ENCODE measurements around the gene PLXNB2. TPM values are rescaled to one million over a fixed set of nuclear protein-coding genes. Genes with fewer than 3 reads are reported as not detected.

The PLXNB2 gene
- total and polyA plus RNA-seq, 12 donors: 12.4 to 431 (median 296) TPM

GRCh38 chr22:50301581-50301991 is 5.9 kb downstream of the PLXNB2 start:
- Histone ChIP-seq H3K9me3 (replicated peaks in 1 of 3) (no peaks in the 10 kb centered on the region), H3K27me3 (no peaks in the 10 kb centered on the region), H3K4me3 (peak overlapping the region in 1 of 4 donors; percentile 5), H3K36me3 (replicated peaks in 1 of 2) (no peaks in the 10 kb centered on the region), H3K27ac (peak overlapping the region in 4 of 5 donors; percentile 13 to 97 (median 93)), H3K4me1 (replicated peaks in 1 of 2) (peaks cover 92 to 96% of the 10 kb centered on the region in 2 donors)
- no peak for TF ChIP-seq POLR2A (IDR thresholded peaks at IDR 0.05)
- TF ChIP-seq CTCF (IDR thresholded peaks at IDR 0.05): no peak
- intact Hi-C loops (cut with DNase I): no loop called here
- WGBS, 4 donors: 58 to 65% (median 61%) methylated on average over 9 to 17 of the region's 17 CpGs; no CpG with 5 or more reads in 1 of the 4 donors
- DNase-seq: no peak

- DNase-seq: no peak
- Histone ChIP-seq H3K4me3 (peak overlapping the region in 1 of 4 donors; percentile 29), H3K36me3 (replicated peaks in 1 of 2) (no peaks in the 10 kb centered on the region), H3K27ac (peak overlapping the region in 2 of 5 donors; percentile 72 to 95), H3K27me3 (no peaks in the 10 kb centered on the region), H3K4me1 (replicated peaks in 1 of 2) (peaks cover 95 to 96% of the 10 kb centered on the region in 2 donors), H3K9me3 (replicated peaks in 1 of 3) (no peaks in the 10 kb centered on the region)
- intact Hi-C loops (cut with DNase I): no loop called here
- WGBS, 4 donors: 75 to 88% (median 83%) methylated on average over 4 to 14 of the region's 14 CpGs
- no peak for TF ChIP-seq POLR2A (IDR thresholded peaks at IDR 0.05)
- TF ChIP-seq CTCF (IDR thresholded peaks at IDR 0.05): no peak
Measured at GRCh38 chr22:50300620-50301257, 6.7 kb downstream of the PLXNB2 start.

- H3K36me3 ChIP-seq (replicated peaks in 1 of 2): no peaks in the 10 kb centered on the region
- peak overlapping the region in 1 of 4 donors; percentile 29 for H3K4me3 ChIP-seq
- H3K4me1 ChIP-seq (replicated peaks in 1 of 2): peaks cover 88 to 93% of the 10 kb centered on the region in 2 donors
- WGBS, 4 donors: 42 to 54% (median 52%) methylated on average over 6 to 93 of the region's 93 CpGs
- no peaks in the 10 kb centered on the region for H3K9me3 ChIP-seq (replicated peaks in 1 of 3)
- no peaks in the 10 kb centered on the region for H3K27me3 ChIP-seq
- peak in 1 of 7 donors; percentile 52 for DNase-seq
- intact Hi-C loops (cut with DNase I): no loop called here
- peak overlapping the region in 4 of 5 donors; percentile 38 to 95 (median 66) for H3K27ac ChIP-seq
- TF ChIP-seq CTCF (IDR thresholded peaks at IDR 0.05) (no peak), POLR2A (IDR thresholded peaks at IDR 0.05) (no peak)
Measured at GRCh38 chr22:50299785-50300619, 7.4 kb downstream of the PLXNB2 start.
